GM12875 (cell line): ENCODE measurements around the gene ELMO1.

ENCODE experiments used
- H3K4me3 ChIP-seq: one replicate; pipeline ENCODE4 v1.5.1; 2011; ENCODE audit warnings: low read depth, low read length, control low read depth
- TF ChIP-seq, protein P1 (sequence below): IDR thresholded peaks from 2 replicates; pipeline ENCODE4 v1.5.1; 2011; ENCODE audit warnings: low read depth, mild to moderate bottlenecking, control low read depth, inconsistent platforms, low read length, moderate library complexity, borderline replicate concordance; ENCODE audit not compliant: insufficient read depth

The ELMO1 gene

DNA sequence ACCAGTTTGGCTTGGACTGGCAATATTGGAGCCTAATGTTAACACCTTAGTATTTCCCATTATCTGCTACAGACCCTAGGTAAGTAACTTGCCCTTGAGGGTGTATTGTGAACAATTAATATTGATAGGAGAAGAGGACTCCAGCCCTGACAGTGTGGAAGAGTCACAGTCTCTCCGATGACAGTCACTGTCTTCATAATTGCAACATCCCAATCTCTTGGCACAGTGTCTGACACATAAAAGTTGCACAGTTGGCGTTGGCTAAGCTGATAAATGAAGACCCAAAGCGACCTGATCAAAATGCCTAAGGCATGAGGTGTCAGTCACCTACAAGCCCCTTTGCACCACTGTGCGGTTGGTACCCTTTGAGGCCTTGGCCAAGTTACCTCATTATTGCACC lies 569.6 kb downstream of the ELMO1 start:
- no peak overlapping the region for H3K4me3 ChIP-seq
- TF ChIP-seq, protein P1, sequence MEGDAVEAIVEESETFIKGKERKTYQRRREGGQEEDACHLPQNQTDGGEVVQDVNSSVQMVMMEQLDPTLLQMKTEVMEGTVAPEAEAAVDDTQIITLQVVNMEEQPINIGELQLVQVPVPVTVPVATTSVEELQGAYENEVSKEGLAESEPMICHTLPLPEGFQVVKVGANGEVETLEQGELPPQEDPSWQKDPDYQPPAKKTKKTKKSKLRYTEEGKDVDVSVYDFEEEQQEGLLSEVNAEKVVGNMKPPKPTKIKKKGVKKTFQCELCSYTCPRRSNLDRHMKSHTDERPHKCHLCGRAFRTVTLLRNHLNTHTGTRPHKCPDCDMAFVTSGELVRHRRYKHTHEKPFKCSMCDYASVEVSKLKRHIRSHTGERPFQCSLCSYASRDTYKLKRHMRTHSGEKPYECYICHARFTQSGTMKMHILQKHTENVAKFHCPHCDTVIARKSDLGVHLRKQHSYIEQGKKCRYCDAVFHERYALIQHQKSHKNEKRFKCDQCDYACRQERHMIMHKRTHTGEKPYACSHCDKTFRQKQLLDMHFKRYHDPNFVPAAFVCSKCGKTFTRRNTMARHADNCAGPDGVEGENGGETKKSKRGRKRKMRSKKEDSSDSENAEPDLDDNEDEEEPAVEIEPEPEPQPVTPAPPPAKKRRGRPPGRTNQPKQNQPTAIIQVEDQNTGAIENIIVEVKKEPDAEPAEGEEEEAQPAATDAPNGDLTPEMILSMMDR = no peak

DNA sequence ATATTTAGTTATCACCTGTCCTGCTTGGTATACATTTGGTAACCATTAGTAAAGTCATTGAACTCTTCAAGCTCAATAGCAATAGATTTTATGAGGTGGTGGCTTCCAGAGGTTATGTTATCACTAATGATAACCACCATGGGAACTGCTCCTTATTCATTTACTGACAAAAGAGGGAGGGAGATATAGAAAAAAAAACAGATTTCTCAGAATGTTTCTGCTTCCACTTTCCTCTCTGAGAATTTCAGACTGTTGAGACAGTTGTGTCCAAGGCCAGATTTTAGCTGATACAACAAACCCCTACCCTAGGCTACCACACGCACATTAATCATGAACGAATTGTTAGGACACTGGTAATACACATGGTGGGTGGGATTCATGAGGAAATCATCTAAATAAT lies 570.4 kb downstream of the ELMO1 start:
- H3K4me3 ChIP-seq = no peak overlapping the region
- TF ChIP-seq, protein P1 = no peak

DNA sequence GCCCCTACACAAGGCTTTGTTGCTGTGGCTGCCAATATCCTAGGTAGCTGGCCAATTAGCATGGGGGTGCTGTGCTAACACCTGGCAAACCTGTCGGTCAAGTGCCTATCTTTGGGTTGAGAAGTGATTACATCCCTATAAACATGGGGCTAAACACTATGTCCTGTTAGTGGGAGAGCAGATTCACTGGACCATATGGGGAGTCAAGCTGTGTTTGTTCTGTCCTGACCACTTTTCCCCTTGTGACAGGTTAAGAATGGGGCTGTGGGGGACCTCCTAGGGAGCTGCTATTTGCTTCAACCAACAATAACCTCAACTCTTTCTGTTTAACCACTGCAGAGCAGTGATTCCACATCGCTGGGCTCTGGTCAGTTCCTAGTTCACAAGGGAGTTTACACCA lies 572.9 kb downstream of the ELMO1 start:
- TF ChIP-seq, protein P1 = no peak

DNA sequence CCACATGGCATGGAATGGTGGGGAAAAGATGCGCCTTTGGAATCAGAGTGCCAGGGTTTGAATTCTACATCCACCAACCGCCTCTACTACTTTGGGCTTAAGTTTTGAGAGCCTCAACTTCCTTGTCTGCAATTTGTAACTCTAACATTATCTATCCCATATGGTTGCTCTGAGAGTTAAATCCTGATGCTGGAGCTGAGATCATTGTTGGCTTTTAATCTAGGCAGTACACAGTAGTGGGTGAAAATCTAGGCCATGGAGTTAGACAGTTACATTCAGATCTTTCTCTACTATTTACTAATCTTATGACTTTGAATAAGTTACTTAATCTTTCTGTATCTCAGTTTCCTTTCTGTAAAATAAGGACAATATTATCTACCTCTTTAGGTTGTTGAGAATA lies 574.6 kb downstream of the ELMO1 start:
- TF ChIP-seq, protein P1 = no peak
- no peak overlapping the region for H3K4me3 ChIP-seq

More for the DNA sequence above, 572.9 kb downstream of the ELMO1 start:
- no peak overlapping the region for H3K4me3 ChIP-seq

DNA sequence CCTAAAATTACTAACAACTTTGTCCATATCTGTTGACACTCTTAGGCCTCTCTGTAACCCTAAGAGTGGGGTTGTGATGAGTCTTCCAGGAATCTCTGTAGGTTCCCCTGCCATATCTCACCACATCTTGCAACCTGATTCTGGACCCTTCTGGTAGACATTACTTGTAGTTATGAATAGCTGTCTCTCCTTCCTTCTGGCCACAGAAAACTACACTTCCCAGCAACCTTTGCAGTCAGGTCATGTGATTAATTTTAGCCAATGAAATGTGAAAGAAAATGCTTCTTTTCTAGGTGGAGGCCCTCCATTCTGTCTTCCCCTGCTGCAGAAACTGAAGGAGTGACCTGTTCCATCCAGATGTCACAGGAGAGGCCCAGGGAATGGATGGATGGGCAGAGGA lies 576.8 kb downstream of the ELMO1 start:
- no peak overlapping the region for H3K4me3 ChIP-seq
- TF ChIP-seq, protein P1 = no peak

DNA sequence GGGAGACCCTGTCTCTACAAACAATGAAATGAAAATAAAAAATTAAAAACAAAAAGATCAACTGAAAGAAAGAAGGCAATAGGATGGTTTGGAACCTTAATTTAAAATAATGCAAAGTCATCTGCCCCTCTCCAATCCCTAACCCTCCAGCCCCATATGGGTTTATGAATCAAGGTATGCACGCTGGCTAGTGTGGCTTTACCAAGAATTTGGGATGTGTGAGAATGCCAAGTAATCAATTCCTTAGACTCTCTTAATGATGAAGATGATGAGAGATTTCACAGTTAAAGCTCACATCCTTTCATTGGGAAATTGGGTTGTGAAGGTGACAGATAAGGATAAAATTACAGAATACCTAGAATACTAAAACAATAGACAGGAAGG lies 577.3 kb downstream of the ELMO1 start:
- H3K4me3 ChIP-seq = no peak overlapping the region
- TF ChIP-seq, protein P1 = no peak

DNA sequence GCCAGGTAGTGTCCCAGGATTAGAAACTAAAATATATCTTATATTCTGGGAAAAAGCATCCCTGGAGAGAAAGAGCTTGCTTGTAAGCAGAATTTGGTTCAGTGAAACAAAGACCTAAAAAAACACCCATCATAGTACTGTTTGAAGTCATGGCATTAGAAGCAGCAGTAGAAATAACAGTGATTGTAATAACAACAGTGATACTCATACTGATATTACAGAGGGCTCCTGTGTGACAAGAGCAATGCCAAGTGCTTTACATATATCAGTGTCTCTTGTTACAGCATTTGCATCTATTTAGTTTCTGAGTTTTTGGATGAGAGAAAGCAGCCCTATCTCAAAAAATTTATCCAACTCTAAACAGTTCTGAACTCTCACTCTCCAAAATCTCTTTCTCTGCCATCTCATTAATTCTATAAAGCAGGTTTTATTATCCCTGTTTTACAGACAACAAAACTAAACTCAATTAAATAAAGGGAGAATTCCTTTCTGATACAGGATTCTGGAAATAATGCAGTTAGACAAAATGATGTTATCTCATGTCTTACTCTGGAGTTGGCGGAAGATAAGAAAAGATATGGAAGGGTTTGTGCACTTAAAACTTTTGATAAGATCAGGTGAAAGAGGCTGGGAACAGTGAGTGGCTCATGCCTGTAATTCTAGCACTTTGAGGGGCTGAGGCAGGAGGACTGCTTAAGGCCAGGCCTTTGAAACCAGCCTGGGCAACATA lies 577.9 kb downstream of the ELMO1 start:
- H3K4me3 ChIP-seq = no peak overlapping the region
- TF ChIP-seq, protein P1 = no peak
